RWPE2 (cell line): Measurements from ENCODE around the gene BBOF1.

Source experiments
- ATAC-seq: fragments of 200-7000 bp; cut with Tn5 transposase; 3 replicates; pipeline ENCODE4 v1.9.1; 2021; ENCODE audit warnings: low read depth
- DNase-seq: peaks from one replicate; pipeline ENCODE4 v3.0.0-alpha.2; 2020; ENCODE audit warnings: low spot score
- H3K27ac ChIP-seq: fragments of 450-650 bp; 2 replicates; pipeline ENCODE4 v1.5.1; 2017; ENCODE audit warnings: mild to moderate bottlenecking; ENCODE audit not compliant: poor library complexity, severe bottlenecking
- H3K27me3 ChIP-seq: fragments of 250-450 bp; sonication (Bioruptor Pico); 2 replicates; pipeline ENCODE4 v1.5.1; 2021; ENCODE audit warnings: mild to moderate bottlenecking, moderate library complexity; ENCODE audit not compliant: insufficient read depth, poor library complexity, severe bottlenecking
- H3K36me3 ChIP-seq: fragments of 250-450 bp; sonication (Bioruptor Pico); 2 replicates; pipeline ENCODE4 v1.5.1; 2020; ENCODE audit warnings: low read depth, mild to moderate bottlenecking, moderate library complexity
- H3K4me1 ChIP-seq: fragments of 250-450 bp; sonication (Bioruptor Pico); 2 replicates; pipeline ENCODE4 v1.5.1; 2021; ENCODE audit warnings: mild to moderate bottlenecking, moderate library complexity; ENCODE audit not compliant: insufficient read depth, poor library complexity, severe bottlenecking
- H3K4me3 ChIP-seq: fragments of 250-450 bp; sonication (Bioruptor Pico); 2 replicates; pipeline ENCODE4 v1.5.1; 2021; ENCODE audit warnings: mild to moderate bottlenecking, moderate library complexity; ENCODE audit not compliant: severe bottlenecking
- H3K9me3 ChIP-seq: fragments of 250-450 bp; sonication (Bioruptor Pico); 2 replicates; pipeline ENCODE4 v1.5.1; 2021; ENCODE audit warnings: mild to moderate bottlenecking, moderate library complexity; ENCODE audit not compliant: severe bottlenecking
- CTCF ChIP-seq: fragments of 450-650 bp; IDR thresholded peaks from one replicate; pipeline ENCODE4 v1.5.1; 2017; ENCODE audit warnings: mild to moderate bottlenecking, moderate library complexity; ENCODE audit not compliant: poor library complexity, severe bottlenecking

Gene BBOF1

DNA sequence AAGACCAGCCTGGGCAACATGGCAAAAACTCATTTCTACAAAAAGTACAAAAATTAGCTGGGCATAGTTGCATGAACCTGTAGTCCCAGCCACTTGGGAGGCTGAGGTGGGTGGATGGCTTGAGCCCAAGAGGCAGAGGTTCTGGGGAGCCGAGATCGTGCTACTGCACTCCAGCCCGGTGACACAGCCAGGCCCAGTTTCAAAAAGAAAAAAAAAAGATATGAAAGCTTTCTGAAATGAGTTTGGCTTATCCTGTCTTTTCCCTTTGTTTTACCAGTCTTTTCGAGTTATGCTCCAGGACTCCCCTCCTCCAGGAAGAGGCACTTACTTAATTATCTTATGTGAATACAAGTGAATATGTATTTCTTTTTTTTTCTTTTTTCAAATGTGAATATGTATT, 3.2 kb downstream of the BBOF1 start:
- no peak for DNase-seq
- Histone ChIP-seq H3K27ac (no peak overlapping the region), H3K4me3 (no peak overlapping the region), H3K9me3 (no peaks in the 10 kb centered on the region), H3K4me1 (peaks cover 2% of the 10 kb centered on the region), H3K36me3 (no peaks in the 10 kb centered on the region), H3K27me3 (no peaks in the 10 kb centered on the region)
- TF ChIP-seq CTCF = no peak
- no peak for ATAC-seq

DNA sequence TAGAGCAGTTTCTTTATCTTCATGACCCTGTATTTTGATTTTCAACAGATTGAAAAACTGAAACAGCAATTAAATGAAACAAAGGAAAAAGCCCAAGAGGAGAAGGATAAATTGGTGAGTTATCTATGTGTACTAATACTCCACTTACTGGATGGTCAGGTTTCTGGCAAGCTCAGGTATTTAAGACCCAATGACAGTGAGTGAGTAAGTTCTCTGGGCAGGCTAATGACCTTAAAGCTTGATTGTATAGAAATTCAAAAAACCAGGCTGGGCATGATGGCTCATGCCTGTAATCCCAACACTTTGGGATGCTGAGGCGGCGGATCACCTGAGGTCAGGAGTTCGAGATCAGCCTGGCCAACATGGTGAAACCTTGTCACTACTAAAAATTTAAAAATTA, 10.0 kb downstream of the BBOF1 start:
- Histone ChIP-seq H3K4me1 (no peaks in the 10 kb centered on the region), H3K4me3 (no peak overlapping the region), H3K27ac (no peak overlapping the region), H3K9me3 (no peaks in the 10 kb centered on the region), H3K27me3 (no peaks in the 10 kb centered on the region), H3K36me3 (no peaks in the 10 kb centered on the region)
- ATAC-seq (no peak), DNase-seq (no peak)
- no peak for TF ChIP-seq CTCF

DNA sequence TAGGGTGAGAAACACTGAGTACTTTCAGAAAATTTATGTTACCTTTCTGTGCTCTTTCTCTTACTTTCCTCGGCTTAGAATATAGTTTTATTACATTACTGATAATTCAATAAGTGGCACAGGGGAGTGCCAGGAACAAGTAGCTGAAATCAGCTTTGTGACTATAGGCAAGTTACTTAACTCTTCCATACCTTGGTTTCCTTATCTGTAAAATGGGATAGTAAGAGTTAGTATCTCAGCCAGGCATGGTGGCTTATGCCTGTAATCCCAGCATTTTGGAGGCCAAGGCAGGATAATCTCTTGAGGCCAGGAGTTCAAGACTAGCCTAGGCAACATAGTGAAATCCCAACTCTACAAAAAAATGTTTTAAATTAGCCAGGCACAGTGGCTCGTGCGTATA, 15.4 kb downstream of the BBOF1 start:
- Histone ChIP-seq H3K36me3 (peaks cover 4% of the 10 kb centered on the region; the same call in 1 of the 2 replicates), H3K4me1 (no peaks in the 10 kb centered on the region), H3K9me3 (no peaks in the 10 kb centered on the region), H3K4me3 (no peak overlapping the region), H3K27ac (no peak overlapping the region), H3K27me3 (no peaks in the 10 kb centered on the region)
- TF ChIP-seq CTCF = no peak
- DNase-seq = no peak
- ATAC-seq = no peak

DNA sequence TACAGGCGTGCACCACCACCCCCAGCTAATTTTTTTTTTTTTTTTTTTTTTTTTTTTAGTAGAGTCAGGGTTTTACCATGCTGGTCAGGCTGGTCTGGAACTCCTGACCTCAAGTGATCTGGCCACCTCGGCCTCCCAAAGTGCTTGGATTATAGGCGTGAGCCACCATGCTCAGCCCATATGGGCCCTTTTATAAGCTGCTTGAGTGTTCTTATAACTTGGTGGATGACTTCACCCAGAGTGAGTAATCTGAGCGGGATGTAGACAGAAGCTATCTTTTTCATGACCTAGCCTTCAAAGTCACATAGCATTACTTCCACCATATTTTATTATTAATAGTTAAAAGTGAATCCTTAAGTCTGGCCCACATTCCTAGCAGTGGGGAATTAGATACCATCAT, 16.4 kb downstream of the BBOF1 start:
- Histone ChIP-seq H3K4me3 (no peak overlapping the region), H3K4me1 (no peaks in the 10 kb centered on the region), H3K9me3 (no peaks in the 10 kb centered on the region), H3K36me3 (peaks cover 4% of the 10 kb centered on the region; the same call in 1 of the 2 replicates), H3K27me3 (no peaks in the 10 kb centered on the region), H3K27ac (no peak overlapping the region)
- no peak for TF ChIP-seq CTCF
- DNase-seq (no peak), ATAC-seq (peak; percentile 50; the same call in 1 of the 3 replicates)

DNA sequence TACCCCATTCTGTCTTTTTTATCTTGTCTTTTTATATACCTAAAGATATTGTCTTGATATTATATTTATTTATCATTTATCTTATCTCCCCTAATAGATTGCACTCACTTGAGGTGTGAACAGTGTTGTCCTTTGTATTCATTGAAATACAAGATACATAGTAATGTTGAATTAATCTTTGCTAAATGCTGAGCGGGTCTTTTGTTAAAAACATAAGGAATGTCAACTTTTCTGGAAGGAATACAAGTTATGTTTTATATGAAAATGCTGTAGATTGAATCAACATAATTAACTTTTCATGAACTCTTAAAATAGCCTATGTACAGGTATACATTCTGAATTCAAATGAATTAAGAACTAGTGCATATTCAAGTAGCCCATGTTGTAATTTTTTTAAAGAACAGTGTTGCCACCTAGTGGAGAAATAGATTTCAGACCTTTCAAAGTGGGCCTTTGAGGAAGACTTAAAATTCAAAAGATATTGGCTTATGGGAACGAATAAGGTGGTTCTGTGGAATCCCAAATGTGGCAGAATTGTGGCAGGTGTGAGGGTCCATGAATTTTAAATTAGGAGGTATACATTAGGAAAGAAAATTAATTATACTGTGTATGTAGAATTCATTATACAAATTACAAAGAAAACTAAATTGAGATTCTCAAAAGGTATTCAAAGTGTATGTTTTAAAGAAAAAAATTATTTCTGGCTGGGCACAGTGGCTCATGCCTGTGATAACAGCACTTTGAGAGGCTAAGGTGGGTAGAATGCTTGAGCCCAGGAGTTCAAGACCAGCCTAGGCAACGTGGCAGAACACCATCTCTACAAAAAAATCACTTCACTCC, 19.1 kb downstream of the BBOF1 start:
- H3K36me3 ChIP-seq = peaks cover 4% of the 10 kb centered on the region; the same call in 1 of the 2 replicates
- peak; percentile 54; the same call in 2 of the 3 replicates for ATAC-seq
- H3K27me3 ChIP-seq = no peaks in the 10 kb centered on the region
- H3K4me3 ChIP-seq = no peak overlapping the region
- no peaks in the 10 kb centered on the region for H3K9me3 ChIP-seq
- DNase-seq = no peak
- no peak overlapping the region for H3K27ac ChIP-seq
- no peaks in the 10 kb centered on the region for H3K4me1 ChIP-seq
- peak; percentile 97 for TF ChIP-seq CTCF
